Measurements from ENCODE around the gene ABTB2.

DNA sequence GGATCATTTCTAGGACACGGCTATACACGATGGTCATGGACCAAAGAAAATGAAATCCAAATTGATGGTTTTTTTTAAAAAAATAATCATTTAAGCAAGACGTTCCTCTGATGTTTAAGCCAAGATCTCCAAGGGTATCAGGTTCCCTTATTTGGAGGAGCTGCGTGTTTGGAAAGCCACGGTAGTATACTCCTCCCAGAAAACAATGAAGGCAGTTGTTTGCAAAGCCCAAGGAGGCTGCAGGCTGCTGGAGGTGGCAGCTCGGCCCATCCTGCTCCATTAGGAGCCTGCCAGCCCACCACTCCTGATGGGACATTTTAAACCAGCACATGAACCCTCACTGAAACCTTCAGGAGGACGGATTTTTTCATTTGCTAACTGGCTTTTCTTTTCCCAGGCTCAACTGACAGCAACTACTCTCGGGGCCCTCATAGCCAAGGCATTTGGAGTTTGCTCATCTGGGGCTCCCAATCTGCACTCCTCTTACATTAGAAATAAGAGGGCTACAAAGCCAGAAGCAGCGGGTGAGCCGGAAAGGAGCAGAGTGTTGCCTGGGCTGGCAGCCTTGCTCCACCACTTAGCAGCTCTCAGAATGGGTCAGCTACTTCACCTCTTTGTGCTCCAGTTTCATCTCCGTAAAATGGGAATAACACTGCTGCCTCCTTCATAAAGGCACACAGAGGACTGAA lies 58.4 kb downstream of the ABTB2 start:
- TF ChIP-seq ZFX (IDR thresholded peaks at IDR 0.05) = no peak
- TF ChIP-seq CTCF (conservative IDR thresholded peaks at IDR 0.05) = no peak
